Measurements from ENCODE around the gene CALM1.

- TF ChIP-seq, protein P1, sequence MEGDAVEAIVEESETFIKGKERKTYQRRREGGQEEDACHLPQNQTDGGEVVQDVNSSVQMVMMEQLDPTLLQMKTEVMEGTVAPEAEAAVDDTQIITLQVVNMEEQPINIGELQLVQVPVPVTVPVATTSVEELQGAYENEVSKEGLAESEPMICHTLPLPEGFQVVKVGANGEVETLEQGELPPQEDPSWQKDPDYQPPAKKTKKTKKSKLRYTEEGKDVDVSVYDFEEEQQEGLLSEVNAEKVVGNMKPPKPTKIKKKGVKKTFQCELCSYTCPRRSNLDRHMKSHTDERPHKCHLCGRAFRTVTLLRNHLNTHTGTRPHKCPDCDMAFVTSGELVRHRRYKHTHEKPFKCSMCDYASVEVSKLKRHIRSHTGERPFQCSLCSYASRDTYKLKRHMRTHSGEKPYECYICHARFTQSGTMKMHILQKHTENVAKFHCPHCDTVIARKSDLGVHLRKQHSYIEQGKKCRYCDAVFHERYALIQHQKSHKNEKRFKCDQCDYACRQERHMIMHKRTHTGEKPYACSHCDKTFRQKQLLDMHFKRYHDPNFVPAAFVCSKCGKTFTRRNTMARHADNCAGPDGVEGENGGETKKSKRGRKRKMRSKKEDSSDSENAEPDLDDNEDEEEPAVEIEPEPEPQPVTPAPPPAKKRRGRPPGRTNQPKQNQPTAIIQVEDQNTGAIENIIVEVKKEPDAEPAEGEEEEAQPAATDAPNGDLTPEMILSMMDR (IDR thresholded peaks at IDR 0.05), result no peak
- TF ChIP-seq POLR2A (IDR thresholded peaks at IDR 0.05) (no peak), EP300 (IDR thresholded peaks at IDR 0.05) (no peak), POLR2AphosphoS5 (IDR thresholded peaks at IDR 0.05) (no peak)
Observed at GRCh38 chr14:90457186-90457585, 60.4 kb downstream of the CALM1 start.
